ENCODE results near the gene MACROD2.

Gene MACROD2

DNA sequence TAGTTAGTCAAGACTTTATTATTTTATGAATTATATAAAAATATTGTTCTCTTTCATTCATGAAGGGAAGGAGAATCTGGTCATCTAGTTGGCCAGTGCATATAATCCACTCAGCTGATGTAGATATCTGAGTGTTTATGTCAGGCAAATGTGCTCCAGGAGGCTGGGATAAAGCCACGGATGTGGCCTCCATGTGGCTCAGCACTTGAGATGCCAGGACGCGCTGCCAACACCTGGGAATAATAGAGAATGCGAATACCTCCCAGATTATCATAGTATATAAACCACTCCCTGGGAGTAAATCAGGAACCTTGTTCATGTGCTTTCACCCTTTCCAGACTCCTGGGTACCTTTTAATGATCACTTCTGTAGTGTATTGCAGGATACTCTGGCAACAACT lies 1571.9 kb downstream of the MACROD2 start:
- Histone ChIP-seq H3K9me3 (ENCODE audit: insufficient read depth, low read length) (no peaks in the 10 kb centered on the region), H3K36me3 (ENCODE audit: insufficient read depth, insufficient read length, low read length) (no peaks in the 10 kb centered on the region), H3K9ac (ENCODE audit: insufficient read length, low read depth) (no peak overlapping the region), H3K4me3 (ENCODE audit: insufficient read length, low read depth) (no peak overlapping the region), H3K27me3 (ENCODE audit: insufficient read depth, insufficient read length) (no peaks in the 10 kb centered on the region), H3K4me1 (ENCODE audit: insufficient read depth, insufficient read length) (no peaks in the 10 kb centered on the region)
- TF ChIP-seq ZNF274 (IDR thresholded peaks at IDR 0.05; ENCODE audit: low read depth, low read length) = no peak
- TF ChIP-seq SUZ12 (IDR thresholded peaks at IDR 0.05; ENCODE audit: extremely low read depth, insufficient read depth, insufficient read length) = no peak
- no peak for TF ChIP-seq YY1 (IDR thresholded peaks at IDR 0.05; ENCODE audit: insufficient read depth, insufficient read length)
- DNase-seq (ENCODE audit: low read depth, low spot score) = no peak

GRCh38 chr20:15570156-15570555 lies 1574.8 kb downstream of the MACROD2 start:
- TF ChIP-seq SUZ12 (IDR thresholded peaks at IDR 0.05; ENCODE audit: extremely low read depth, insufficient read depth, insufficient read length) (no peak), ZNF274 (IDR thresholded peaks at IDR 0.05; ENCODE audit: low read depth, low read length) (no peak), YY1 (IDR thresholded peaks at IDR 0.05; ENCODE audit: insufficient read depth, insufficient read length) (no peak)
- Histone ChIP-seq H3K9ac (ENCODE audit: insufficient read length, low read depth) (no peak overlapping the region), H3K36me3 (ENCODE audit: insufficient read depth, insufficient read length, low read length) (no peaks in the 10 kb centered on the region), H3K4me1 (ENCODE audit: insufficient read depth, insufficient read length) (no peaks in the 10 kb centered on the region), H3K9me3 (ENCODE audit: insufficient read depth, low read length) (no peaks in the 10 kb centered on the region), H3K4me3 (ENCODE audit: insufficient read length, low read depth) (no peak overlapping the region), H3K27me3 (ENCODE audit: insufficient read depth, insufficient read length) (no peaks in the 10 kb centered on the region)
- no peak for DNase-seq (ENCODE audit: low read depth, low spot score)

GRCh38 chr20:15571056-15571455 lies 1575.7 kb downstream of the MACROD2 start:
- Histone ChIP-seq H3K9ac (ENCODE audit: insufficient read length, low read depth) (no peak overlapping the region), H3K36me3 (ENCODE audit: insufficient read depth, insufficient read length, low read length) (no peaks in the 10 kb centered on the region), H3K27me3 (ENCODE audit: insufficient read depth, insufficient read length) (no peaks in the 10 kb centered on the region), H3K9me3 (ENCODE audit: insufficient read depth, low read length) (no peaks in the 10 kb centered on the region), H3K4me3 (ENCODE audit: insufficient read length, low read depth) (no peak overlapping the region), H3K4me1 (ENCODE audit: insufficient read depth, insufficient read length) (no peaks in the 10 kb centered on the region)
- no peak for DNase-seq (ENCODE audit: low read depth, low spot score)
- no peak for TF ChIP-seq ZNF274 (IDR thresholded peaks at IDR 0.05; ENCODE audit: low read depth, low read length)
- no peak for TF ChIP-seq YY1 (IDR thresholded peaks at IDR 0.05; ENCODE audit: insufficient read depth, insufficient read length)
- TF ChIP-seq SUZ12 (IDR thresholded peaks at IDR 0.05; ENCODE audit: extremely low read depth, insufficient read depth, insufficient read length) = no peak

DNA sequence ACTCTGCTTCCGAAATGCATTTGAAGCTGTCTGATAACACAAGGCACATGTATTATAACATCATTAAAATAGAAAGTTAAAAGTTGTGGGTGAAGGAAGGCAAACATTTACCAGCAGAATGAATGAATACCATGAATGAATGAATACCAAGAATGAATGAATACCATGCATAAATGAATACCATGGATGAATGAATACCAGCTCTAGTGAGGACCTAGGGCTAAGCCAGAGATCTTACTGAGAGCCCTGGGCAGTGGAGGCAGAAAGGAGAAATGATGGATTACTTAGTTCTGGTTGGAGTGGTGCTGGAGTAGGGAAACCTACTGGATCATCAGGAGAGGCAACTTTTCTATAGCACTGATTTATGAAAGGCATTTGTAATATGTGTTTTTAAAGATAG lies 1579.9 kb downstream of the MACROD2 start:
- no peak for TF ChIP-seq SUZ12 (IDR thresholded peaks at IDR 0.05; ENCODE audit: extremely low read depth, insufficient read depth, insufficient read length)
- no peak for TF ChIP-seq ZNF274 (IDR thresholded peaks at IDR 0.05; ENCODE audit: low read depth, low read length)
- TF ChIP-seq YY1 (IDR thresholded peaks at IDR 0.05; ENCODE audit: insufficient read depth, insufficient read length) = no peak

GRCh38 chr20:15576411-15576810 lies 1581.1 kb downstream of the MACROD2 start:
- Histone ChIP-seq H3K4me3 (ENCODE audit: insufficient read length, low read depth) (no peak overlapping the region), H3K27me3 (ENCODE audit: insufficient read depth, insufficient read length) (no peaks in the 10 kb centered on the region), H3K9ac (ENCODE audit: insufficient read length, low read depth) (no peak overlapping the region), H3K9me3 (ENCODE audit: insufficient read depth, low read length) (no peaks in the 10 kb centered on the region), H3K4me1 (ENCODE audit: insufficient read depth, insufficient read length) (no peaks in the 10 kb centered on the region), H3K36me3 (ENCODE audit: insufficient read depth, insufficient read length, low read length) (no peaks in the 10 kb centered on the region)
- TF ChIP-seq YY1 (IDR thresholded peaks at IDR 0.05; ENCODE audit: insufficient read depth, insufficient read length) = no peak
- TF ChIP-seq SUZ12 (IDR thresholded peaks at IDR 0.05; ENCODE audit: extremely low read depth, insufficient read depth, insufficient read length) = no peak
- no peak for TF ChIP-seq ZNF274 (IDR thresholded peaks at IDR 0.05; ENCODE audit: low read depth, low read length)
- DNase-seq (ENCODE audit: low read depth, low spot score) = no peak

More for the DNA sequence above, 1579.9 kb downstream of the MACROD2 start:
- DNase-seq (ENCODE audit: low read depth, low spot score) = no peak
- H3K36me3 ChIP-seq (ENCODE audit: insufficient read depth, insufficient read length, low read length) = no peaks in the 10 kb centered on the region
- H3K9me3 ChIP-seq (ENCODE audit: insufficient read depth, low read length) = no peaks in the 10 kb centered on the region
- no peaks in the 10 kb centered on the region for H3K27me3 ChIP-seq (ENCODE audit: insufficient read depth, insufficient read length)
- no peaks in the 10 kb centered on the region for H3K4me1 ChIP-seq (ENCODE audit: insufficient read depth, insufficient read length)
- no peak overlapping the region for H3K9ac ChIP-seq (ENCODE audit: insufficient read length, low read depth)
- no peak overlapping the region for H3K4me3 ChIP-seq (ENCODE audit: insufficient read length, low read depth)

GRCh38 chr20:15578113-15578512 lies 1582.8 kb downstream of the MACROD2 start:
- Histone ChIP-seq H3K36me3 (ENCODE audit: insufficient read depth, insufficient read length, low read length) (no peaks in the 10 kb centered on the region), H3K9ac (ENCODE audit: insufficient read length, low read depth) (no peak overlapping the region), H3K4me1 (ENCODE audit: insufficient read depth, insufficient read length) (no peaks in the 10 kb centered on the region), H3K9me3 (ENCODE audit: insufficient read depth, low read length) (no peaks in the 10 kb centered on the region), H3K4me3 (ENCODE audit: insufficient read length, low read depth) (no peak overlapping the region), H3K27me3 (ENCODE audit: insufficient read depth, insufficient read length) (no peaks in the 10 kb centered on the region)
- DNase-seq (ENCODE audit: low read depth, low spot score) = no peak
- no peak for TF ChIP-seq YY1 (IDR thresholded peaks at IDR 0.05; ENCODE audit: insufficient read depth, insufficient read length)
- no peak for TF ChIP-seq ZNF274 (IDR thresholded peaks at IDR 0.05; ENCODE audit: low read depth, low read length)
- no peak for TF ChIP-seq SUZ12 (IDR thresholded peaks at IDR 0.05; ENCODE audit: extremely low read depth, insufficient read depth, insufficient read length)

DNA sequence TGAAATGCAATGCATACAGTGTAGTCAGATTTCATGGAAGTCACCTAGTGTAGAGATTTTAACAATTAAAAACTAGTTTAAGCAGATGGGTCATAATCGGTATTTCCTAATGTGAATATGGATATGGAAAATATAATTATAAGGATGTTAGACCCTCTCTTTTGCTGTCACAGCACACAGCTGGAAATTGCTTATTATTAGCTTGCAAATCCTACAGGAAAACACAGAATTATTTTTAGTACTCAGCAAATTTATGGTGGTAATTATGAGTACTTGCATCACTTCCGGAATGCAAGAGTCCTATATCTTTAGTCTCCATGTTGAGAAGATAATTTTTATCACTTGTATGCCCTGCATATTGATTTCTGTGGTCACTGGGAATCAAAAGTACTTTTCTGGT lies 1584.4 kb downstream of the MACROD2 start:
- Histone ChIP-seq H3K36me3 (ENCODE audit: insufficient read depth, insufficient read length, low read length) (no peaks in the 10 kb centered on the region), H3K9me3 (ENCODE audit: insufficient read depth, low read length) (no peaks in the 10 kb centered on the region), H3K27me3 (ENCODE audit: insufficient read depth, insufficient read length) (no peaks in the 10 kb centered on the region), H3K4me1 (ENCODE audit: insufficient read depth, insufficient read length) (no peaks in the 10 kb centered on the region), H3K4me3 (ENCODE audit: insufficient read length, low read depth) (no peak overlapping the region), H3K9ac (ENCODE audit: insufficient read length, low read depth) (no peak overlapping the region)
- TF ChIP-seq YY1 (IDR thresholded peaks at IDR 0.05; ENCODE audit: insufficient read depth, insufficient read length) = no peak
- no peak for TF ChIP-seq ZNF274 (IDR thresholded peaks at IDR 0.05; ENCODE audit: low read depth, low read length)
- TF ChIP-seq SUZ12 (IDR thresholded peaks at IDR 0.05; ENCODE audit: extremely low read depth, insufficient read depth, insufficient read length) = no peak
- no peak for DNase-seq (ENCODE audit: low read depth, low spot score)
